Frontal cortex (tissue), 4 donors: ENCODE data around the gene CRYM. TPM values are rescaled to one million over a fixed set of nuclear protein-coding genes. Genes with fewer than 3 reads are reported as not detected.
"Not testable (repeated sequence)": the region's sequence is repeated elsewhere in the genome, so short reads cannot be mapped to it uniquely, and the experiment has no call there.

ENCODE experiments used
- DNase-seq, 2 donors: peaks; one replicate each; pipeline ENCODE4 v3.0.0; 2012; ENCODE audit warnings: low spot score in 2 of 2
- FAIRE-seq: peaks from 2 replicates; lab custom pipeline; 2012; peaks lifted over from hg19 to GRCh38; lab: Jason Lieb, UNC
- total RNA-seq: library from RNA; depleted of rRNA; stranded (reverse); fragments of >200 nt; gene quantifications from one replicate; pipeline ENCODE4 v1.2.3, GENCODE V29; 2014
- donor health status: control.
- donor health status: control.
- donor health status: control.

The CRYM gene
- total RNA-seq, 1 donor from 2014 or later: 87.2 TPM

DNA sequence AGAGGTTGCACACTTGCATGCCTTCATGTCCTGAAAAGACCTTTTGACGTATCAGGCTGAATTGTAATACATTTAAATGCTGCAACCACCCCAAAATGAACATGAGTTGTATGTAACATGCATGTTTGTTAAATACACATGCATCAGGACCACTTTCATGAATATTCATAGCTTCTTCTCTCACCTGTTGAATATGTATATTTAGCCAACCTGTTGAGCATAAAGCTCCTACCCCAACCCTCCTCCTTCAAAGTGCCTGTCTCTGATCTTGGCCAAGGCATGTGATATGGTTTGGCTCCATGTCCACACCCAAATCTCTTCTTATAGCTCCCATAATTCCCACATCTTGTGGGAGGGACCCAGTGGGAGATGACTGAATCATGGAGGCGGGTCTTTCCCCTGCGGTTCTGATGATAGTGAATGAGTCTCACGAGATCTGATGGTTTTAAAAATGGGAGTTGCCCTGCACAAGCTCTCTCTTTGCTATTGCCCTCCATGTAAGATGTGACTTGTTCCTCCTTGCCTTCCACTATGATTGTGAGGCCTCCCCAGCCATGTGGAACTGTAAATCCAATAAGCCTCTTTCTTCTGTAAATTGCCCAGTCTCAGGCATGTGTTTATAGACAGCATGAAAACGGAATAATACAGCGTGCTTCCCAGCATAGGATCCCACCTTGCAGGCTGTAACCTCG is 3.8 kb upstream of the CRYM start:
- DNase-seq: no peak
- no peak for FAIRE-seq

DNA sequence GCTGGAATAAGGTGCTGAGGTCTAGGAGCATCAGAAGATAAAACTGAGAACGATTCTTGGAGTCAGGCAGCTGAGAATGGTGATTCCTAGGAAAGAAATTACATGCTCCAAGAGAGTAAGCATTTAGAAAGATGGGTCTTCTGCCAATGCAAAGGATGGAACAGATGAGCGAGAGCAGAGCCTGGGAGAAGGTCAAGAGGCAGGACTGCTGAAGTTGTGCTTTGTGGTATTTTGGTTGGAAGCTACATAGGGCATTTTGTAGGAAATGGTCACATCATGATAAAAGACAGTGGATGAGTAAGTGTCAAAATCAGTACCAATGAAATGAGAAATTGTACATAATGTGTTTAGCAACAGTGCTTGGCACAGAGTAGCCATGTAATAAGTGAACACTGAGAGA is 1.4 kb upstream of the CRYM start:
- FAIRE-seq (no peak), DNase-seq (no peak)

- no peak for FAIRE-seq
- no peak for DNase-seq
Measured at GRCh38 chr16:21277045-21277926, 804 bp downstream of the CRYM start.

GRCh38 chr16:21276090-21276489 is 2.0 kb downstream of the CRYM start:
- no peak for FAIRE-seq
- no peak for DNase-seq

DNA sequence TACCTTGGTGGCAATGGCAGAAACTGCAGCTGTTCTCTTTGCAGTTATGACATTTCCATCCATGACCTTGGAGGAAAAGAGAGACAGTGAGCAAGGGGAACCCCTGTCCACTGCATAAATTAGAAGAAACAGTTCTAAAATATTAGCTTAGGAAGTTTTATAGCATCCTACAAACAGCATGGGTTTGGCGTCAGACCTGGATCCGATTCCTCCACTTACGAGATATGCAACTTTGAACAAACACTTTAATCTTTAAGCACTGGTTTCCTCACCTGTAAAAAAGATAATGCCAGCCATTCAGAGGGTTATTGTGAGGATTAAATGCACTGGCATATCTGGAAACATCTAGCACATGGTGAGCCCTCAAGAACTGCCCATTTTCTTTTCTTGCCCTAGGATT is 2.6 kb downstream of the CRYM start:
- DNase-seq (no peak), FAIRE-seq (no peak)

DNA sequence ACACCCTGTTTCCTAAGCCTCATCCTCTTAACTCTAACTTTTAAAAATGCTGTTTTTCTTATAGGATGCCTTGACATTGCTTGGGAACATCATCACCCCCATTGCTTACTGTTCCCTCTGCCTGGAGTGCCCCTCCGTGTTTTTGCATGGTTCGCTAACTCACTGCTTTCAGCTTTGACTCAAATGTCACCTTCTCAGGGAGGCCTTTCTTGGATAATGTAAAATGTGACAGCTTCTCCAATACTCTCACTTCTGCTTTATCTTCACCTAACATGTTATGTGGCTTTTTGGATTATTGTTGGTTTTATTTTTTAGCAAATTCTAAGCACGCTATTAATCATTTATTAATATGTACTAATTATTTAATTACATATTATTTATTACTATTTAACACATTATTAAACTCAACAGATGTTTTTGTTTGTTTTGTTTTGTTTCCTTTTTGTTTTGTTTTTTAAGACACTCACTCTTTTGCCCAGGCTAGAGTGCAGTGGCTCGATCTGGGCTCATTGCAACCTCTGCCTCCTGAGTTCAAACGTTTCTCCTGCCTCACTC is 3.8 kb downstream of the CRYM start:
- no peak for DNase-seq
- FAIRE-seq: no peak

DNA sequence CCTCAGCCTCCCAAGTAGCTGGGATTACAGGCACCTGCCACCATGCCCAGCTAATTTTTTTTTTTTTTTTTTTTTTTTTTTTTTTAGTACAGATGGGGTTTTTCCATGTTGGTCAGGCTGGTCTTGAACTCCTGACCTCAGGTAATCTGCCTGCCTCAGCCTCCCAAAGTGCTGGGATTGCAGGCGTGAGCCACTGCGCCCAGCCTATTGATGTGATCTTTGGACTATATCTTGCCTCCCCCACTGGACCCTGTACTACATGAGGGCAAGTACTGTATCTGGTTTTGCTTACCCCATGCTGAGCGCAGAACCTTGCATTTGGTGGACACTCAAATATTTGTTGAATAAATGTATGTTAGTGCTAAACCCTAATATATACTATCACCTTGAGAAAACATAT is 5.3 kb downstream of the CRYM start:
- DNase-seq, FAIRE-seq: not testable (repeated sequence)

DNA sequence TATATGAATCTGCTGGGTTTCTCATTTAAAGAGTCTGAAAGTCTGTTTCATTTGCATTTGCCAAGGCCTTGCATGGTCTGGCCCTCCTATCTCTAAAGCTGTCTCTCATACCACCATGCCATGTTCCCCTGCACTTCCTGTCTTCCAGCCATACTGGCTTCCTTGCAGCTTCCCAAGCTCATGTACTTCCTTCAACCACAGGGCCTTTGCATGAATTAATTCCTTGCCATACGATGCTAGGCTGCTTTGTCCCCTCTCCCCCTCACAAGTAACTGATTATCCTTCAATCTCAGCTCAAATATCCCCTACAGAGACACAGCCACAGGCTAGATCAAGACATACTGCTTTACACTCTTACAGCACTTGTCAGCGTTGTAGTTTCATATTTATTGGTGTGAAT is 5.8 kb downstream of the CRYM start:
- DNase-seq: no peak
- FAIRE-seq: no peak

DNA sequence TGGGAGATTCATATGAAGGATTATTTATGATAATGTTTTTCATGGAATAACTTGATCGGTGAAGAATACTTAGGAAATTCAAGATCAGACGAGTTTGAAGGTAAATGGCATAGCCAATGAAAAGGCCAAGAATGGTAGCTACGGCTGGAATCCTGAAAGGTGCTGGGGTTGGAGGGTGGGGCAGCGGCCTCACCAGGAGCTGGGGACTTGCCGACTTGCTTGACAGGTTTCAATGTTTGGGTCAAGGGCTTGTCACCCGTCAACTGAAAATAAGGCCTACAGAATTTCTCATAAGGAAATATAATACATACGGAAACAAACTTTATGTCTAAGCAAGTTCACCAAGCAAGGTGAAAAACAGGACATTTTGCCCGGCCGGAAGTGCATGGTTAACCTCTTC is 9.9 kb downstream of the CRYM start:
- DNase-seq (no peak), FAIRE-seq (no peak)

DNA sequence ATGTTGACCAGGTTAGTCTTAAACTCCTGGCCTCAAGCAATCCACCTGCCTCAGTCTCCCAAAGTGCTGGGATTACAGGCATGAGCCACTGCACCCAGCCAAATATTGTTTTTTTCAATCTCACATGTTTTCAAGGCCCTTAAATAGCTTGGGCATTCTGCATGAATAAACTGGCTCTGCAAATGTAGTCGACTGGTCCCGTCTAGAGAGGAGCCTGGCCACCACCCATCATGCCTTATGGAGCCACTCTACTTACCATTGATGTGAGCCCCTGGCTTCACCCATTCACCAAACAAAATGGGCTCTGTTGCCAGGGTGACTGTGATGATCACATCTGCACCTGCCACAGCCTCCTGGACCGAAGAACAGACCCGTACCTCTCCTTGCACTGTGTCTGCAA is 10.8 kb downstream of the CRYM start:
- no peak for FAIRE-seq

DNA sequence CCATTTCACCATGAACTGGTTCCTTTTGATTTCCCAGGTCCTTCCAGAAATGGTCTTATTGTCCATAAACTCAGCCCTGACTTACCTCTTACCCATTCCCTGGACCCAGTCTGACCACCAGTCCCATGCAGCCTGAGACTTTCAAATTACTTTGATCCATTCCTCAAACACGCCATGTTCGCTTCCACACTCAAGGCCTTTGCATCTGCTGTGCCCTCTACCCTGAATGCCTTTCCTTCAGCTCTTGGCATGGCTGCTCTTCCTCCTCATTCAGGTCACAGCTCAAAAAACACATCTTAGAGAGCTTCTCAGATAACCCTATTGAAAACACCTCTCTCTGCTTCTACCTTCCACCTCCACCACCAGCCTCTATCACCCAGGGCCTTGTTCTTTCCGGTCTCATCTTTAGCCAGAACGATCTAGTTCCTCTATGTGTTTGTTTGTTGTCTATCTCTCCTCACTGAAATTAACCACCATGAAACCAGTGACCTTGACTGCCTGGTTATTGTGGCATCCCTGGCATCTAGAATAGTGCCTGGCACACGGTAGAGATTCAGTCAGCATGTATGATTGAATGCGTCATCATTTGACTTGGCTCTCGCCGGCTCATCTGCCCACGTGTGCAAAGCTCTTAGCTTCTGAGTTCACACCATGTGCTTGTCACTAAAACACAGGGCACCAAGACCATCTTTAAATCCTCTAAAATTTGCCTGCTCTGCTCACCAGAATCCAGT is 12.8 kb downstream of the CRYM start:
- DNase-seq (no peak), FAIRE-seq (no peak)

More for the DNA sequence above, 10.8 kb downstream of the CRYM start:
- DNase-seq: no peak

DNA sequence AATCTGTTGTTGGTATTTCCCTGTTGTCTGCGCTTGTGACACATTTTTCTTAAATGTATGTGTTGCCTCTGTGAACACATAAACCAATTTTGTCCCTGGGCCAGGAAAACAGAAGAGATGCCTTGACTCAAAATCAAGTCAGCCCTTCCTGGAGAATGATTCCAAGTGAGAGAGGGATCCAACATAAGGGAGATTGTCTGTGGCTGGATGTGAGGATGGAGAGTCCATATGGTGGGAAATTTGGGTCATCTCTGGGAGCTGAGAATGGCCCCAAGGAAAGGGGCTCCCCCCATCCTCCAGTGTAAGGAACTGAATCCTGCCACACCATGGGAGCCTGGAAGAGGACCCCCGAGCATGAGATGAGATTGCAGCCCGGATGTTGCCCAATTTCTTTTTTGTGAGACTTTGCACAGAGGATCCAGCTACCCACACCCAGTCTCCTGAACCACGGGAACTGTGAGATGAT is 13.5 kb downstream of the CRYM start:
- no peak for DNase-seq
- FAIRE-seq: no peak

GRCh38 chr16:21263640-21264570 is 14.2 kb downstream of the CRYM start:
- no peak for FAIRE-seq

DNA sequence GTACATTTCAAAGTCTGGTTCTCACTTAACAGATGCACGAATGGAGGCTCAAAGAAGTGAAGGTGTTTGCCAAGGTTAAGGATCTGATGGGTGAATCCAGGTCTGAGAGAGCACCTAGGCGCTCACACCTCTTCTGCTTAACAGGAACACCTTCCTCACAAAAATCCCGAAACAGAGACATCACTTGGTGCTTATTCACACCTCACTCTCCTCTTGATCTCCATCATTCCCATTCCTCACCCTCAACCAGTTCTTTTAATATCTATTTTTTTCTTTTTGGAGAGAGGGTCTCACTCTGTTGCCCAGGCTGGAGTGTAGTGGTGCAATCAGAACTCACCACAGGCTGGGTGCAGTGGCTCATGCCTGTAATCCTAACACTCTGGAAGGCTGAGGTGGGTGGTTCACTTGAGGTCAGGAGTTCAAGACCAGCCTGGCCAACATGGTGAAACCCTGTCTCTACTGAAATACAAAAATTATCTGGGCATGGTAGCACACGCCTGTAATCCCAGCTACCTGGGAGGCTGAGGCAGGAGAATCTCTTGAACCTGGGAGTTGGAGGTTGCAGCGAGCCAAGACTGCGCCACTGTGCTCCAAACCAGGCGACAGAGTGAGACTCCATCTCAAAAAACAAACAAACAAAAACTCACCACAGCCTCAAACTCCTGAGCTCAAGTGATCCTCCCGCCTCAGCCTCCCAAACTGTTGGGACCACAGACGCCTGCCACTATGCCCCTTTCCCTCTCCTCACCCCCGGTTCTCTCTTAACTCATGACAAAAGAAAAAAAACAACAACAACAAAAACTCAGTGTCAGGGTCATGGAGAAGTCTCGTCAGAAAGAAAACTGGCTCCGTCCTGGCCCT is 15.1 kb downstream of the CRYM start:
- DNase-seq: no peak
- FAIRE-seq: no peak

More at GRCh38 chr16:21263640-21264570, 14.2 kb downstream of the CRYM start:
- DNase-seq: no peak

DNA sequence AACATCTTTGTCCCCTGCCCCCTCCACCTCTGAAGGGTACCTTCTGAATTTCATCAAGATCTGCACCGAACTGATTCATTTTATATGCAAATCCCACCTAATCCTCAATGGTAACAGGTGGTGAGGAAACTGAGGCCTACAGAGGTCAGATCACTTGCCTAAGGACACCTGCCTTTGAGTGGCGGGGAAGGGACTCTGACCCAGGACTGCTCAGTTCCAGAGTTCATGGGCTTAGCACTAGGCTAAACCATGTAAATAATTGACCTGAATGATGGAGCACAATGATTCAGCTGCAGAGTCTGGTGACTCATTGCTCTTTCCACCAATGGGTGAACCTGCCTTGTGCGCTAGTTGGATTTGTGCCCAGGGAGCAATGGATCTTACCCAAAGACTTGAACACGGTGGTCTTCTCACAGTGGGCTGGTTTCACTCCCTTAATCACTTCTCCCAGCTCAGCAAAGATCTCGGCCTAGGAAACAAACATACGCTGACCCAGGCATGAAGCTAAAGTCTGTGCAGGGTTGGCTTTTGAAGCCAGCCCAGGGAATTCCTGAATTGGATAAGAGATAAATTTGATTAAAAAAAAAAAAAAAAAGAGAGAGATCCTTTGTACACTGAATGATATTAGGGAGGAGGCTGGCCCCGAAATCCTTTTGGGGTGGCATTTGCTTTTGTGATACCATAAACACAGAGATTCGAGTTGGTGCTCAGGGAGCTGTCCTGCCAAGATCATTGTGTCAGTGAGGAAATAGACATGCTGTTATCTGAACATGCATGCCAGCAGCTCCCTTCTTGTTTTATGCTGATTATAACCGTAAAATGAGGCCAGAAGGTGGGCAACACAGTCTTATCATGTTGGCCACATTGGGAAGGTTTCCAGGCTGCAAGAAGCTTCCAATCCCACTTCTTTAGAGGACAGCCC is 17.0 kb downstream of the CRYM start:
- FAIRE-seq (no peak), DNase-seq (no peak)

- DNase-seq: no peak
- no peak for FAIRE-seq
Measured at GRCh38 chr16:21257284-21257683, 20.8 kb downstream of the CRYM start.

DNA sequence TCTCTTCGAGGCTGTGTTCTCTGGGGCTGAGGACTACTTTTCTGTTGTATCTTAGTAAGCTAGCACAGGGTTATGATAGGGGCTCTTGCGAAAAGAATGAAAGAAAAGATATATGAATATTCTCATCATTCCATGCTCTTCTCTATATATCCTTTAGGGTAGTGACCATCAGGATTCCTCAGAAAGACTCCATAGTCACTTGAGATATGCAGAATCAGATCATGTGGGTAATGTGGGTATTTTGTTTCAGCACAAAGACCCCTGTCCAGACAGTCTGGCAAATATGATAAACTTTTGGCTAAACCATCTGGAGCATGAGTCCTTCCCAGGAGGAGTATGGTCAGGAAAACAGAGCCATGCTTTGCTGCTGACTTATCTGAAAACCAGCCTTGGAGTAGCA is 21.5 kb downstream of the CRYM start:
- DNase-seq (no peak), FAIRE-seq (no peak)
